ENCODE data around the gene PTPRQ.

PTPRQ gene

DNA sequence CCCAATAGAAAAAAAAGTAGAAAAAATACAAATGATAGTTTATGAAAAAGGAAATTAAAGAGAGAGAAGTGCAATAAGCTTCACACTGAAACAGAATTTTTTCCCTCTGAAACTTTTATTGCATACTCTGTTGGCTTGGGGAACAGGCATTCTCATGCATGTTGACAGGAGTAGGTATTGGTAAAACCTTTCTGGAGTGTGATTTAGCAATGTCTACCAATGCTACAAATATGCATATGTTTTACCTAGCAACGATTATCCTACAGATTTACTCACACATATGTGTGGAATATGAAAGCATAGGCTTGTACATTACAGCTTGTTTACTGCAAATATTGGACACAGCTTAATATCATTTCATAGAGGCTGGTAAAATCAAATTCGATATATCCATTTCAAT, 137.7 kb downstream of the PTPRQ start:
- no peaks in the 10 kb centered on the region for H3K36me3 ChIP-seq (ENCODE audit: control insufficient read depth, insufficient read depth, low read length)
- no peak overlapping the region for H3K4me3 ChIP-seq (ENCODE audit: low read length)
- no peaks in the 10 kb centered on the region for H3K4me1 ChIP-seq (ENCODE audit: control insufficient read depth, insufficient read depth, low read length)
- no peak overlapping the region for H3K9ac ChIP-seq (ENCODE audit: low read length)
- H3K9me3 ChIP-seq (ENCODE audit: control insufficient read depth, low read length), result no peaks in the 10 kb centered on the region
- no peaks in the 10 kb centered on the region for H3K27me3 ChIP-seq (ENCODE audit: control insufficient read depth, insufficient read depth, low read length)

DNA sequence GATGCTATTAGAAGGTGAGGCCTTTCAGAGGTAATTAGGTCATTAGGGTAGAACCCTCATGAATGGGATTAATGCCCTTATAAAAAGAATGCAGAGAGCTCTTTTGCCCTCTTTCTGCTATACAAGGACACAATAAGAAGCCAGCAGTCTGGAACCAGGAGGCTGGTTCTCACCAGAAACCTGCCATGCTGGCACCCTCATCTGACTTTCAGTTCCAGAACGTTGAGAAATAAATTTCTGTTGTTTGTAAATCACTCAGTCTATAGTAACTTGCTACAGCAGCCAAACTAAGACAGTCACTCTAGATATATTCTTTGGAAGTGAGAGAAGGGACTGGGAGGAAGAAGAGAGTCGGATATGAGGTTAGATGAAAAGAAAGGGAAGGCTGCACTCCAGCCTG, 138.4 kb downstream of the PTPRQ start:
- H3K9me3 ChIP-seq (ENCODE audit: control insufficient read depth, low read length), result no peaks in the 10 kb centered on the region

DNA sequence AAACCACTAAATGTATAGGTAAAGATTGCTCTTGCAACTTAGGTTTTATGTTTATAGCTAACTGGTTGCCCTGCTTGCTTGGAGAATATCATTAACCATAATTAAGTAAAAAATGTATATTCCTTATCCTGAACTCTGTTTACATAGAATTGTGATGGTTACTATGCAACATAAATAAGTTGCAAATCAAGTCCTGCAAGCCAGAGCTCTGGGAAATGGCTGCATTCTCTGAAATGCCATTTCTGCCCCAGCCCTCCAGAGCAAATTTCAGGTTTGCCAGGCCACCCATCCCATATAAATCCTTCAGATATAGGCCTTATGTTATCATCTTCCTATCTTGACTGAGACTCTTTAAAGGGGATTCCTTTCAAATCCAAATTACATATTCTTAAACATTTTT, 145.0 kb downstream of the PTPRQ start:
- Histone ChIP-seq H3K4me1 (ENCODE audit: control insufficient read depth, insufficient read depth, low read length) (no peaks in the 10 kb centered on the region), H3K9ac (ENCODE audit: low read length) (no peak overlapping the region), H3K36me3 (ENCODE audit: control insufficient read depth, insufficient read depth, low read length) (no peaks in the 10 kb centered on the region), H3K9me3 (ENCODE audit: control insufficient read depth, low read length) (no peaks in the 10 kb centered on the region), H3K4me3 (ENCODE audit: low read length) (no peak overlapping the region), H3K27me3 (ENCODE audit: control insufficient read depth, insufficient read depth, low read length) (no peaks in the 10 kb centered on the region)

More for the DNA sequence above, 138.4 kb downstream of the PTPRQ start:
- Histone ChIP-seq H3K4me1 (ENCODE audit: control insufficient read depth, insufficient read depth, low read length) (no peaks in the 10 kb centered on the region), H3K9ac (ENCODE audit: low read length) (no peak overlapping the region), H3K27me3 (ENCODE audit: control insufficient read depth, insufficient read depth, low read length) (no peaks in the 10 kb centered on the region), H3K4me3 (ENCODE audit: low read length) (no peak overlapping the region), H3K36me3 (ENCODE audit: control insufficient read depth, insufficient read depth, low read length) (no peaks in the 10 kb centered on the region)

DNA sequence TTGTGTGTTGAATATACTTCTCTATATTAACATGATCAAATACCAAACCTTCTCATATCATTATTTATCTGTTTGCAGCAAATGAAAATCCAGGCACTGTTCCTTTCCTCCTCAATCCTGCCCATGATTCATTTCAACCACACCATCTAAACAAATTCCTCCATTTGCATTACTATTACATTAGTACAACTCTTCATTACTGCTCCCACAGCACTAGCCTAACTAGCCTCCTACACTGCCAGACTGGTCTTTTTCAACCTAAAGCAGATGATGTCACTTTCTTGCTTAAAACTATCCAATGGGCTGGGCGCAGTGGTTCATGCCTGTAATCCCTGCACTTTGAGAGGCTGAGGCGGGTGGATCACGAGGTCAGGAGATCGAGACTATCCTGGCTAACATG, 146.1 kb downstream of the PTPRQ start:
- Histone ChIP-seq H3K36me3 (ENCODE audit: control insufficient read depth, insufficient read depth, low read length) (no peaks in the 10 kb centered on the region), H3K4me1 (ENCODE audit: control insufficient read depth, insufficient read depth, low read length) (no peaks in the 10 kb centered on the region), H3K9me3 (ENCODE audit: control insufficient read depth, low read length) (no peaks in the 10 kb centered on the region)

DNA sequence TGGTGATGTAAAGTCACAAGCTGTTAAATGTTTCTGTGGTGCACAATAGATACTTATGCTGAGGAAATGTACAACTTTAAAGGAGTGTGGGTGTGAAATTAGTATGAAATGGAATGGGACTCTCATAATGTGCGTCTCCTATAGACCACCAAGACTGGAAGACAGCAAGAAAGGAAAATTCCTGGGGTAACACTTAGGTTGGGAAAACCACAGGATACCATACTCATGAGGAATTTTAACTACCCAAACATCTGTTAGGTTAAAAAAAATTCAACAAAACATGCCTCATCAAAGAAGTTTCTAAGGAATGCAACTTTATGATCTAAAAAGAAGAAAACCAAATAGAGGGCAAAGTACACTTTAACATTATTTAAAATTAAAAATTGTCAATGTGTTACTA, 149.7 kb downstream of the PTPRQ start:
- Histone ChIP-seq H3K4me1 (ENCODE audit: control insufficient read depth, insufficient read depth, low read length) (no peaks in the 10 kb centered on the region), H3K36me3 (ENCODE audit: control insufficient read depth, insufficient read depth, low read length) (no peaks in the 10 kb centered on the region), H3K4me3 (ENCODE audit: low read length) (no peak overlapping the region), H3K9ac (ENCODE audit: low read length) (no peak overlapping the region), H3K27me3 (ENCODE audit: control insufficient read depth, insufficient read depth, low read length) (no peaks in the 10 kb centered on the region), H3K9me3 (ENCODE audit: control insufficient read depth, low read length) (no peaks in the 10 kb centered on the region)

More for the DNA sequence above, 146.1 kb downstream of the PTPRQ start:
- Histone ChIP-seq H3K9ac (ENCODE audit: low read length) (no peak overlapping the region), H3K27me3 (ENCODE audit: control insufficient read depth, insufficient read depth, low read length) (no peaks in the 10 kb centered on the region), H3K4me3 (ENCODE audit: low read length) (no peak overlapping the region)

DNA sequence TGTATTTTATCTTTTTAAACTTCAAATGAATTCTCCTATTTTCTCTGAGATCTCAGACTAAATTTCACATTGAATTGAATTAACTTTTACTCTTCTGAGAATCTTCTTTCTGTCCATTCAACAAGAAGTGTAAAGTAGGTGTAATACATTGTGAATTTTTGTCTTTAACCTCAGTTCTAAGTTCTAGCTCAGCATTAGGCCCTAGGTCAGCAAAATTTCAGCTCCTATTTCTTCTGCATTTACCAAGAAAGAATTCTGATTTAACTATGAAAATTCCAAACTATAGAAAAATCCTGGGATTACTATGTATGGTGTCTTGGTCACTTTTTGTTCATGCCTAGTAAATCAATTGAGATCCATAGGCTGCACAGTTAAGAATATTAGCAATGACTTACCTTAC, 152.5 kb downstream of the PTPRQ start:
- Histone ChIP-seq H3K9me3 (ENCODE audit: control insufficient read depth, low read length) (no peaks in the 10 kb centered on the region), H3K4me3 (ENCODE audit: low read length) (no peak overlapping the region), H3K4me1 (ENCODE audit: control insufficient read depth, insufficient read depth, low read length) (no peaks in the 10 kb centered on the region), H3K27me3 (ENCODE audit: control insufficient read depth, insufficient read depth, low read length) (no peaks in the 10 kb centered on the region), H3K9ac (ENCODE audit: low read length) (no peak overlapping the region), H3K36me3 (ENCODE audit: control insufficient read depth, insufficient read depth, low read length) (no peaks in the 10 kb centered on the region)

DNA sequence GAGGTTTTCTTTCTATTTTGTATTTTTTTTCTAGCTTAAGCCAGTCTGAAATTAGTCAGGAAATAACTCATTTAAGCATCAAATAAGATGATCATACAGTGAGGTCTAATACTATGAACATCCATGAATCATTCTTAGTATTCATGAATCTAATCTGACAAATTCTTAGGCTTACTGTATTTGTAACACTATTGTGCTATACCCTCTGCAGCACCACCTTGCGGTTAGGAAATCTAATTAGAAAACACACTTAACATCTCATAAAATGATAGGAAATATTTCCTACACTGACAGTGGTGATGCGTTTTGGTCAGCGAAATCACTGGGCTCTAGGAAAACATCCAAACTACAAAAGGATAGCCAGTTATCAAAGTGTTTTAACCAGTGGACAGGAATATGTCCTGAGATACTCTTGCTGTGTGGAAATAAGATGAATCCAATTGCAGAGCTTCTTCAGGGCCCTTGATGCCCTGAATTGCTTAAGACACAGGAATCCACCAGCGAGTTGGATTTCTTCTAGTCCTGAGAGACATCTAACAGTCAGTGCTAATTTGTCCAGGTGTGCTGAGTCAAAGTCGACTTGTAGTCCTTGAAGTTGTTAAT, 154.1 kb downstream of the PTPRQ start:
- no peaks in the 10 kb centered on the region for H3K9me3 ChIP-seq (ENCODE audit: control insufficient read depth, low read length)
- no peak overlapping the region for H3K9ac ChIP-seq (ENCODE audit: low read length)
- H3K4me3 ChIP-seq (ENCODE audit: low read length), result no peak overlapping the region
- H3K4me1 ChIP-seq (ENCODE audit: control insufficient read depth, insufficient read depth, low read length), result no peaks in the 10 kb centered on the region
- no peaks in the 10 kb centered on the region for H3K27me3 ChIP-seq (ENCODE audit: control insufficient read depth, insufficient read depth, low read length)
- H3K36me3 ChIP-seq (ENCODE audit: control insufficient read depth, insufficient read depth, low read length), result no peaks in the 10 kb centered on the region

DNA sequence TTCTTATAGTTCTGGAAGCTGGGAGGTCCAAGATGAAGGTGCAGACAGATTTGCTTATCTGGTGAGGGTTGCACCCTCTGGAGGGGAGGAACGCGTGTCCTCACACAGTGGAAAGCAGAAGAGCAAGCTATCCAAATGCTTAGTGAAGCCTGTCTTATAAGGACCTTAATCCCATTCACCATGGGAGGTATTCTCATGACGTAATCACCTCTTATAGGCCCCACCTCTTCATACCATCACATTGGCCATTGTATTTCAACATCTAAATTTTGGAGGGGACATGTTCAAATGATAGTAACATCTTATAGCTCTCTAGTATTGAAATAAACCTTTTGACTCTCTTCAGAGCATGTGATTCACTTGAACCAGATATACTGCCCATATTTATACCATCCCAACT, 158.4 kb downstream of the PTPRQ start:
- H3K27me3 ChIP-seq (ENCODE audit: control insufficient read depth, insufficient read depth, low read length), result no peaks in the 10 kb centered on the region
- no peak overlapping the region for H3K9ac ChIP-seq (ENCODE audit: low read length)
- no peak overlapping the region for H3K4me3 ChIP-seq (ENCODE audit: low read length)
- H3K9me3 ChIP-seq (ENCODE audit: control insufficient read depth, low read length), result no peaks in the 10 kb centered on the region
- H3K36me3 ChIP-seq (ENCODE audit: control insufficient read depth, insufficient read depth, low read length), result no peaks in the 10 kb centered on the region
- H3K4me1 ChIP-seq (ENCODE audit: control insufficient read depth, insufficient read depth, low read length), result no peaks in the 10 kb centered on the region

DNA sequence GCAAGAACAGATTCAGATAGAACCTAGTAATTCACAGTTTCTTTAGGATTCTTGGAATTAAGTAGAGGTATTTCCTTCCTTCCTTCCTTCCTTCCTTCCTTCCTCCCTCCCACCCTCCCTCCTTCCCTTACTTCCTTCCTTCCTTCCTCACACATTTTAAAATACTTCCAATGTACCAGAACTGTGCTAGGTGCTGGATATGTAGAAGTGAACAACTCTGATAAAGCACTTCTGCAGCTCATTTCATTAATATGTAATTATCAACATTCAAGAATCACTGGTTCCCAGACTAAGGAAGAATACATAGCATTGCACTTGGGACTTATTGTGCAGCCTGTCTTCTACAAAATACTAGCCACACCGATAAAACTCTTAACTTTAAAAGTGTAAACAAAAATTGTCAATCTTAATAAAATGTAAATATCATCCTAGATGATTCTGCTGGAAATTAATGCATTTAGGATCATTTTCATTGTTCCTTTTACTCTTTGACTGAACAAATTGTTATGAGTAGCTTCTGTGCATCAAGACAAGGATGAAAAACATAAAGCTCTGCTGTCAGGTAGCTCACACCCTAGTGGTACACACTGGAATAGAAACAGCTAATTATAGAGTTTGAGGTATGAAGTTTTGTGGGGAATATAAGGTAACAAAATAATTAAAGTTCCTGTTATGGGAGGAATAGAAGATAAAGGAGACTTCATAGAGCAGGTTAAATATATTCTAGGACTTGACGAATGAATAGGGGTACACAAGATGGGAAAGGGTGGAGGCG, 163.5 kb downstream of the PTPRQ start:
- Histone ChIP-seq H3K4me3 (ENCODE audit: low read length) (no peak overlapping the region), H3K9me3 (ENCODE audit: control insufficient read depth, low read length) (no peaks in the 10 kb centered on the region), H3K36me3 (ENCODE audit: control insufficient read depth, insufficient read depth, low read length) (no peaks in the 10 kb centered on the region), H3K4me1 (ENCODE audit: control insufficient read depth, insufficient read depth, low read length) (no peaks in the 10 kb centered on the region), H3K27me3 (ENCODE audit: control insufficient read depth, insufficient read depth, low read length) (no peaks in the 10 kb centered on the region), H3K9ac (ENCODE audit: low read length) (no peak overlapping the region)

DNA sequence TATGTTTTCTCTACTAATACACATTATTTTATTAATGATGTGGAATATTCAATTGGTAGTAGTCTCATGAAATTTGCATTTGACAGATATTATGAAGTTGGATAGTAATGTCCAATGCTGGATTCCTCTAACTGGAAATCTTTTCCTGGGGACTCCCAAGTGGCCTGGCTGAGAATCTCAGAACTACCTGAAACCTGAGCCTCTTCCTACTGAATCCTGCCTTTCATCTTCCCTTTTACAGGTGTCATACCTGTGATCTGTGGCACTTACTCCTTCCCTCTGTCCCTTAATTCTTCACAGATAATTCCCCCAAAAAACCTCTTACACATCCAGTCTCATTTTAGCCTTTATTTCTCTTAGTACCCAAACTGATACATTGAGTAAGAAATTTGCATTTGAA, 173.7 kb downstream of the PTPRQ start:
- Histone ChIP-seq H3K27me3 (ENCODE audit: control insufficient read depth, insufficient read depth, low read length) (no peaks in the 10 kb centered on the region), H3K9ac (ENCODE audit: low read length) (no peak overlapping the region), H3K4me1 (ENCODE audit: control insufficient read depth, insufficient read depth, low read length) (no peaks in the 10 kb centered on the region), H3K36me3 (ENCODE audit: control insufficient read depth, insufficient read depth, low read length) (no peaks in the 10 kb centered on the region), H3K9me3 (ENCODE audit: control insufficient read depth, low read length) (no peaks in the 10 kb centered on the region), H3K4me3 (ENCODE audit: low read length) (no peak overlapping the region)

DNA sequence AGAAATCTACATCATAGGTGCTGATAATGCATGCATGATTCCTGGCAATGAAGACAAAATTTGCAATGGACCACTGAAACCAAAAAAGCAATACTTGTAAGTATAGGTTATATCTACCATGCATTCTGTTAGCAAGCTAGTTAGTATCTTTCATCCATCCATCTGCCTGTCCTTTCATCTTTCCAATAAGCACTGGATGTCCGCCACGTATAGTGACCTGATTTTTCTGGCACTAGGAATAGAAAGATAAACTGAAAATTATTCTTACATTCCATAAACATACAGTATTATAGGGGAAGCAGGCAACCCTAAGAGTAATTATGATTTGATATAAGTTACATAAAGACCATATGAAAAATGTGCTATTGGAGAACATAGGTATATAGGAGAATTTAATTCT, 176.2 kb downstream of the PTPRQ start:
- H3K36me3 ChIP-seq (ENCODE audit: control insufficient read depth, insufficient read depth, low read length), result no peaks in the 10 kb centered on the region
- no peaks in the 10 kb centered on the region for H3K27me3 ChIP-seq (ENCODE audit: control insufficient read depth, insufficient read depth, low read length)
- no peak overlapping the region for H3K9ac ChIP-seq (ENCODE audit: low read length)
- H3K4me1 ChIP-seq (ENCODE audit: control insufficient read depth, insufficient read depth, low read length), result no peaks in the 10 kb centered on the region
- no peaks in the 10 kb centered on the region for H3K9me3 ChIP-seq (ENCODE audit: control insufficient read depth, low read length)
- no peak overlapping the region for H3K4me3 ChIP-seq (ENCODE audit: low read length)

DNA sequence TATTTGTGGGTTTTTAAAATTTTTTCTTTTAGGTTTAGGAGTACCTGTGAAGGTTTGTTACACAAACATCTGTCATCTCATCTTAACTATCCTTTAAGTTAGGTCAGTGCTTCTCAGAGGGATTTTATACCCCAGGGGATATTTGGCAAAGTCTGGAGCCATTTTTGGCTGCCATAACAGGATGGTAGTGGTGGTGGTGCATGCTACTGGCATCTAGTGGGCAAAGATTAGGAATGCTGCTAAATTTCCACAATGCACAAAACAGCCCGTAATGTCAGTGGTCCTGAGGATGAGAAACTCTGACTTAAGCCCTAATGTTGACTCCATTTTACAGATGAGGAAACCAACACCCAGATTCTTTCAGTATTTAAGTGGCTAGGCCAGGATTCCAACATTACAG, 178.2 kb downstream of the PTPRQ start:
- H3K36me3 ChIP-seq (ENCODE audit: control insufficient read depth, insufficient read depth, low read length), result no peaks in the 10 kb centered on the region
- H3K9ac ChIP-seq (ENCODE audit: low read length), result no peak overlapping the region
- H3K4me1 ChIP-seq (ENCODE audit: control insufficient read depth, insufficient read depth, low read length), result no peaks in the 10 kb centered on the region

More for the DNA sequence above, 178.2 kb downstream of the PTPRQ start:
- Histone ChIP-seq H3K27me3 (ENCODE audit: control insufficient read depth, insufficient read depth, low read length) (no peaks in the 10 kb centered on the region), H3K9me3 (ENCODE audit: control insufficient read depth, low read length) (no peaks in the 10 kb centered on the region), H3K4me3 (ENCODE audit: low read length) (no peak overlapping the region)

All from mucosa of stomach (tissue), 1 donor.